ENCODE results near the gene PEMT.

GRCh38 chr17:17506181-17506741, 85.2 kb downstream of the PEMT start:
- TF ChIP-seq CTCF (IDR thresholded peaks at IDR 0.05; ENCODE audit: low read length) (no peak), EZH2 (optimal IDR thresholded peaks at IDR 0.05; ENCODE audit: low read depth, low read length) (no peak)

Measured in MM.1S (cell line).